T-helper 2 cell treated with Interferon-gamma antibody and Interleukin-4, amounts not matched to agents 100 ng/mL and 5 ng/mL, for 36 hours (primary cell): ENCODE measurements around the gene WDR82. TPM values are rescaled to one million over a fixed set of nuclear protein-coding genes. Genes with fewer than 3 reads are reported as not detected.

ENCODE experiments used
- intact Hi-C: fragments of 100-400 bp; cut with micrococcal nuclease; formaldehyde crosslinking; loops from one replicate; pipeline ENCODE4 v1.15.1; 2023
- total RNA-seq: library from RNA; stranded (reverse); gene quantifications from 2 replicates; pipeline ENCODE4 v1.2.3, GENCODE V29; 2022

The WDR82 gene
- total RNA-seq, 1 donor from 2014 or later, result 129 TPM

DNA sequence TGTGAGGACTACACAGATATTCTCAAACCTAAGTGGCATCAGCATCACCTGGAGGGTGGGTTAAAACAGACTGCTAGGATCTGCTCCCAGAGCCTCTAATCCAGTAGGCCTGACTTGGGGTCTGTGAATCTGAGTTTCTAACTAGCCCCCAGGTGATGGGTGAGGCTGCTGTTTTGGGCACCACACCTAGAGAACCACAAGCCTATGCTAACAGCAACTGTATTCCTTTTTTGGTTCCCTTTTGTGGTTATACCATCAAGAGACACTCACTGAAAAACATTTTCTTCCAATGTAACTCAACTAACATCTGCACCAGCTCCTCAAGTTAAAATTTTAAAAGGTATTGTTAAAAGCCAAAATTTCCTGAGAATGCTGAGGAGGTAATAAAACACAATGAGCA is 16.0 kb downstream of the WDR82 start:
- intact Hi-C loops, result no loop called here

DNA sequence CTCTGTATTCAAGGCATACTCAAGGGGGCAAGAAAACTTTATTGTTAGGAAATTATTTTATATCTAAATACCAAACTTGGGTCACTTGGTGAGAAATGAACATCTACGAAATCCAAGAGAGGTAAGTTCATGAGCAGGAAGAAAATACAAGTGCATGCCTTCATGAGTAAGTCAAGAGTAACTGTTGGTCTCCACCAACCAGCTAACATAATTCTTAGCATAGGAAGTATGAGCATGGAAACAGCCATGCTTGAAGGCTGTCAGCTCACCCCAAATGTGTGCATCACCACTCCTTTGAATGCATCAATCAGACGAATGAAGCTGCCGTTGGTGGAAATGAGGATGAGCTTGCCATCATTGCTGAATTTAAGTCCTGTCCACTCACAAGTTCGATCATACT is 19.0 kb downstream of the WDR82 start:
- intact Hi-C loops, result no loop called here

DNA sequence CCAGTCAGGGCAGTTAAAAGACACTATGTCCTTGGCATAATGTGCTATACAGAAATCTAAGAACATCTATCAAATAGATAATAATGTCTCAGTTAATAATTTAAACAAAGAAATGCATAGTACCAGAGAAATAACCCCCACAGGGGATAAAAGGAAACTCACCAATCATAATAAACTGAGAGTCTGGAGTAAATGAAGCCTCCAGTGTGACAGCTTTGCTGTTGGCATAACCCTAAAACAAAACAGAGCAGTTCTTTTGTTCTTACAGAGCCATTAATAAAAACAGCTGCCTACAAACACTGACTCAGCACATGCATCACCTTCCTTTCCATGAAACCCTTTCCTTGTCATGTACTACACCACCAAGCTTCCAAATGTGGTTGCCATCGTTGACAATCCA is 19.4 kb downstream of the WDR82 start:
- intact Hi-C loops, result no loop called here

DNA sequence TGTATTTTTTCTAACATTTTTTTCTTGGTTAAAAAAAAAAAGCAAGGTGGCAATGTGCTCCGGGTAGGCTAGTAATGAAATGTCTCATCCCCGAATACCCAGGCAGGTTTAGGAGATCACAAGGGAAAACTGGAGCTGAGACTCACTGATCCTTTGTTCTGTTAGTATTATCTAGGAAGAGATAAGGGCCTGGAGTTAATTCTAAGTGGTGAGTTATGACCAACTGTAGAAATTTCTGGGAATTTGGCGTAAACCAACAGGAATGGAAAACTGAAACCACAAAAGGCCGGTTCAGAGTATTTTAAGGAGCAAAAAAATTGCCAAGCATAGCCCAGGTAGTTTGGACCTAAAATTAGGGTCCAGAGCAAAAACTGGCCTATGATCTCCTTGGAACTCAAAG is 20.5 kb downstream of the WDR82 start:
- intact Hi-C loops, result no loop called here

DNA sequence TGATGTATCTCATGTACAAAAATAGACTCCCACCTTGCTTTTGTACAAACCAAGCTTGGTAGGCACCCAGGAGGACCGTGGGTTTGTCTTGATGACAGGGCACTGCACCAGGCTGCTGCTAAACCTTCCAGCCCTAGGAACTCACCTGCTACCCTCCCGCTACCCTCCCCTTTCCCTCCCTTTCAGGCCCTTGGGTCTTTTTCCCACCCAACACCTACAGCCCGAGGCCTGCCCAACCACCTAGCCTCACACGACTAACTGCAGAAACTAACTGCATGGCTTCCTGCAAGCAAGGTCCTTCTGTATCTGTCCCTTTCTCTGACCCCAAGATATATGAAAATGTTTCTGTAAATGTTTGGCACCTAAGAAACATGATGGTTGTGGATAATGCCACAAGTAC is 21.8 kb downstream of the WDR82 start:
- intact Hi-C loops, result no loop called here

DNA sequence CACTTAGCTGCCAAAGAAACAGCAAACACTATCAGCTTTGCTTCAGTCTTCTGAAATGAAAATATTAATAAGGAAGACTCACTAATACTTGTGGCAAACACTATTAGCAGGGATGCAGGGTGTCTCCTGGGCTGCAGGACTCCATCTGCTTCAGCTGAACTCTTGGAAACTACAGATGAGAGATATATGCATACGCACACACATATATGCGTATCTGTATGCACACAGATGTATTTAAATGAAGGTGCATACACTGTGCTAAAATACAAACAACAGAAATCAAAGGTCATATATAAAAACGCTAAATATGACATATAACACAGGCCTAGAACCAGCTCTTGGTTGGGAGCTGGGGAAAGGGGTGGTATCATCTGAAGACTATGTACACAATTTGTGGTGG is 22.3 kb downstream of the WDR82 start:
- intact Hi-C loops, result no loop called here

DNA sequence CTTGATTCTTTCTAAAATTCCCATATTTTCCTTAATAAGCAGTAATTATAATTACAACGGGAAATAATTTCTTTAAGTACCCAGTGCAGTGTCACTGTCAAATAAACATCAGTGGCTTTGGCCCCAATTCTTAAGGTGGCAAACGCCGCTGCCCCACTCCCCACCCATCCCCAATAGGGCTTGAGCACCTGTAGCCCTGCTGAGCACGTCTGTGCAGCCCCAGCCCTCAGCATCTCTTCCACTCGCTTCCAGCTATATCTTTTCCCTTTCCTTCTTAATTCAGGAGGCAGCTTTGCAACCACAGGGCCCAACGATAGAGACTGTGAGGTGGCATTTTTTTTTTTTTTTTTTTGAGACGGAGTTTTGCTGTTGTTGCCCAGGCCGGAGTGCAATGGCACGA is 23.8 kb downstream of the WDR82 start:
- intact Hi-C loops, result no loop called here

DNA sequence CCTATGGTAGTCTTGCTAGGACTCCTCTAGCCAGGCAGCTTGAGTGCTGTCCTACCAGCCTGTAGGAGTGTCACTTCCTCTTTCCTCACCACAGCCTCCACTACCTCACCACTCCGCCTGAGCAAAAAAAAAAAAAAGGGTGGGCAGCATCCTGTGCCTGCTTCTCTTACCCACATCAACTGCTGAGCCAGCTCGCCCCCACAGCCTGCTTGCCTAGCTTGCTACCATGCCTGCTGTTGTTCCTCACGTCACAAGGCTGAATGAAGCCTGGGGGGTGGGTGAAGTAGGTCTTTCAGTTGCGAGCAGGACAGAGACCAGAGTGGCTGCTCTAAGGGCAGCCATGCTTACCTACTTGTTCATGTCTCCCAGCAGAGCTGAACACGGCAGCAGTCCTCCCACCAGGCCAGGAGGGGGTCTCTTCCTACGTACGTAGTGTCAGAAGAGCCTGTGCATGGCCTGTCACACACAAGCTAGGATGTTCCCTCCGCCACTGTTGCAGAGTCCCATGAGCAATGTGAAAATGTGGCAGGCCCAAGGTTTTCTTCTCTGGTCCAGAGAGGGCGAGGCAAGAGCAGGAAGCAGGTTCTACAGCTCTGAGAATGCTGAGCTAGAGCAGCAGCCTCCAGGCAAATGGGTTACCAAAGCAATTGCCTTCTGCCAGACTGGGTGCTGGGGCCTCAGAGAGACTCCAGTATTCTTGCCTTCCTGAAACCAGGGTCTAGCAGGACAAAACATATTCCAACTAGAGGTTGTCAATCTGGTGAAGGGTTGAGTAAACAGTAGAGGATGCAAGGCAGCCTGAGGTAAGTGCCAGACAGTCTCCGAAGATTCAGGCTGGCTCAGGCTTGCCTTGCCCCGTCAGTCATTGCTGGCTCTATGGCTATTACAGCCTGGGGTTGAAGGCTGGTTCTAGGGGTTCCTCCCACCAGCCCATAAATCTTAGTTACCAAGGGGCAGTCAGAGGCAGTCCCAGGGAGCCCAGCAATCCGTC is 24.8 kb downstream of the WDR82 start:
- intact Hi-C loops, result loop anchor here (1.0 kb wide), 3 partner anchors 13 to 25 kb away; partner anchors contain the start of gene WDR82

DNA sequence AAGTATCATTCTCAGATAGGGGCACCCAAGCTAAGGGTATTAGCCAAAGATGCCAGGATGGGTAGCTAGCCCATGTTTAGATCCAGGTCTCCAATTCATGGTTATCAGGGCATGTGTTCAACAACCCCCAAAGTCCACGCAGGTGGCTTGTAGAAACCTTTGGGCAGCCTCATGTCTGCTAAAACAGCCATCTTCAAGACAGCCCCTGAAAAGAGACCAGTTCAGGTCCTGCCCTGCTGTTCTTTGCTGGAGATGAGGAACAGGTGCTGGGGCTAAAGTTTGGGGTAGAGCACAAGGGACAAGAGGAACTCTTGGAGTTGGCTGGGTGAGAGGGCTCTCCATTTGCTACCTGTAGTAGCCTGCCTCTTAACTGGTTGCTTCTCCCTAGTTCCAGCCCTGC is 28.3 kb downstream of the WDR82 start:
- intact Hi-C loops, result no loop called here

DNA sequence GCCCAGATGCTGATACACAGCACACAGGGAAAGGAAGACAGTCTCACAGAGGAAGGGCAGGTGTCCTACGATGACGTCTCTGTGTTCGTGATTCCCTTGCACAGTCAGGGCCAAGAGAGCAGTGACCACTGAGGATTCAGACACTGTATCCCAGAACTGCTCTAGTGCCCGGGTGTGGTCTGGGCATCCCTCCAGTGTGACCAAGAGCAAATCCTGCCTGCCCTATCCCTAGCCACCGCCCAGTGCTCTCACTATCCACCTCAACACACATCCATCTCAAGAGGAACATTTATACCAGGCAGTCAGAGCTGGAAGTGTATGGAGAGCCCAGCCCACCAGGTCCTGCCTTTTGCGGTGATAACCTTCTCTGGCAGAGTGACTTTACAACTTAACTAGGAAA is 28.8 kb downstream of the WDR82 start:
- intact Hi-C loops, result no loop called here

DNA sequence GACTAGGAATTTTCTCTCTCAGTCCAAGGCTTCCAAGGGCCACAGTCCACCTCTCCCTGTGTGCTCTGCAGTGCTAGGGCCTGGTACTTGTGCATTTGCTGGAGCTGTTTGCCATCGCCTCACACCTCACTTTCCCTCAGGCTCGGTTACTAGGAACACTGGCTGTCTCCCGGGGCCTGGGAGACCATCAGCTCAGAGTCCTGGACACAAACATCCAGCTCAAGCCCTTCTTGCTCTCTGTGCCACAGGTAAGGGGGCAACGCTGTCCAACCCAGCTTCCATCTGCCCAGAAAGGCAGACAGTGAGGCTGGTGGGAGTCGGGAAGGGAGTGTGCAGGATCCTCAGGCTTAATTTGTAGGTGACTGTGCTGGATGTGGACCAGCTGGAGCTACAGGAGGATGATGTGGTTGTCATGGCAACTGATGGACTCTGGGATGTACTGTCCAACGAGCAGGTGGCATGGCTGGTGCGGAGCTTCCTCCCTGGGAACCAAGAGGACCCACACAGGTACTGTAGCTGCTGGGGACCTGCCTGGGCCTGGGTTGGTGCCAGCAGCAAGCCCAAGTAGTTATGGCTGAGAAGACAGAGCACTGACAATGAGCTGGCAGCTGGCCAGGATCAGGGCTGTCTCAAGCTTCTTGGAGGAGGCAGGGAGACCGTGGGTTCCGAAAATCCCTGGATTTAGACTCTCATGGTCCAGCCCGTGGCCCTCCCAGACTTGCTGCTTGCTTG is 29.5 kb downstream of the WDR82 start:
- intact Hi-C loops, result no loop called here

DNA sequence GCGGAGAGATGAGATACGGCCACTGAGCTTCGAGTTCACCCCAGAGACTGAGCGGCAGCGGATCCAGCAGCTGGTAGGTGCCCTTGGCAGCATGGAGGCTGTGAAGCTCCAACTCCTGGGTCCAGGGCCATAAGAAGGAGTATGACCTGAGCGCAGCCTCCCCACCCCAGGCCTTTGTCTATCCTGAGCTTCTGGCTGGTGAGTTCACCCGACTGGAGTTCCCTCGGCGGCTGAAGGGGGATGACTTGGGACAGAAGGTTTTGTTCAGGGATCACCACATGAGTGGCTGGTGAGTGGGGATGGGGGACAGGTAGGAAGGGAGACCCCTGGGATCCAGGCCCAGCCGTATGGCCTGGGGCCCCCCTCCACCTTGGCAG is 30.3 kb downstream of the WDR82 start:
- intact Hi-C loops, result no loop called here

DNA sequence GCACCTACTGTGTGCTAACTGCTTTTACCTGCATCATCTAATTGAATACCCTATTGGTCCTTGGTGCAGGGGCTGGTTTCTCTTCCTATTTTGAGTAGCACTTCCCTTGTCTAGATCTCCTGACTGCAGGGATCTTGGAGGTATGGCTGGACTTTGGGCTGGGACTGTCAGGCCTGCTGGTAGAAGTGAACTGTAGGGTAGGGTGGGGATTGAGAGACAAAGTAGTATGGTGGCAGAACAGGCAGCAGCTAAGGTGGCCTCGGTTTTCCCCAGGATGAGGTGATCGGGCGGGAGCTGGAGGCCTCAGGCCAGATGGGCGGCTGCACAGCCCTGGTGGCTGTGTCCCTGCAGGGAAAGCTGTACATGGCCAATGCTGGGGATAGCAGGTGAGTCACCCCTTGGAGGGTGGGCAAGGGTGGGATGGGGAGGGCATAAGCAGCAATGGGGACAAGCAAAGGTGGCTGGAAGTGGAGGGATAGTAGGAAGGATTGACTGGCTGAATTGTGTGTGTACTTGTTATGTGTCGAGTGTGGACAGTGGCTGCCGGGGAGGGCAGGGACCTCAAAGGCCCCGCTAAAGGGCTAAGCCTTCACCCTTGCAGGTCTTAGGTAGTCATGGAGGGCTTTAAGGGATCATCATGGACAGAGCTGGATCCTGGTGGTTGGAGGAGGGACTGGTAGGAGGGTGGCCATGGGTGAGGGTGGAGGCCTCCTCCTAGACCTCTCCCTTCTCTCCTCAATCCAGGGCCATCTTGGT is 30.9 kb downstream of the WDR82 start:
- intact Hi-C loops, result no loop called here

DNA sequence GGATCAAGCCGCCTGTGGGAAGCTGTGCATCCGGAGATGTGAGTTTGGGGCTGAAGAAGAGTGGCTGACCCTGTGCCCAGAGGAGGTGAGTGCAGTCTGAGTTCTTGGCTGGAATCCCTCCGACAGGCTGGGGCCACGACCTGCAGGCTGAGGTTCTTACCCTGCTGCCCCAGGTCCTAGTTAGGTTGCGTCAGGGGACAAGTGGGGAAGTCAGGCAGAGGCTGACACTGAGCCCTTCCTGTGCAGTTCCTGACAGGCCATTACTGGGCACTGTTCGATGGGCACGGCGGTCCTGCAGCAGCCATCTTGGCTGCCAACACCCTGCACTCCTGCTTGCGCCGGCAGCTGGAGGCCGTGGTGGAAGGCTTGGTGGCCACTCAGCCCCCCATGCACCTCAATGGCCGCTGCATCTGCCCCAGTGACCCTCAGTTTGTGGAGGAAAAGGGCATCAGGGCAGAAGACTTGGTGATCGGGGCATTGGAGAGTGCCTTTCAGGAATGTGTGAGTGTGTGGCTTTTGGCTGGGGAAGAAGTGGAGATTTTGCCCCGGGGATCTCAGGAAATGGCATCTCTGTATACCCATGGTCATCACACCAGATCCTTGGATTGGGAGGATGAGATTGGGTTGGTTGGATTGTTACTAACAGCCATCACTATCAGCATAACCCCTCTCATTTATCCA is 31.6 kb downstream of the WDR82 start:
- intact Hi-C loops, result no loop called here

DNA sequence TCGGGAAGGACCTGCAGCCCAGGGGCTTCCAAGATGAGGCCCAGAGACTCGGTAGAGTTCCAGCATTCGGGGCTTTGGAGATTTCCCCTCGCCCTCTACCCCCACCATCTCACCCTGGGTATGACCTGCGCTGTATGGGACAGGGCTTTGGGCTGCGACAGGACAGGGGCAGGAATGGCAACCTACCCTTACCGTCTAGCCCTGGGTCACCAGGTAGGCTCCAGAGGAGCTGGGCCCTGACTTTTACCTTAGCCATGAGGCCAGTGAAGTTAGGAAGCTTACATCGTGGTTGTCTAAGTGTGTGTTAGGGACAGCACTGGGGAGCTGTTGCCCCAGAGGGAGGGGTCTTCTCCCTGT is 32.2 kb downstream of the WDR82 start:
- intact Hi-C loops, result no loop called here

DNA sequence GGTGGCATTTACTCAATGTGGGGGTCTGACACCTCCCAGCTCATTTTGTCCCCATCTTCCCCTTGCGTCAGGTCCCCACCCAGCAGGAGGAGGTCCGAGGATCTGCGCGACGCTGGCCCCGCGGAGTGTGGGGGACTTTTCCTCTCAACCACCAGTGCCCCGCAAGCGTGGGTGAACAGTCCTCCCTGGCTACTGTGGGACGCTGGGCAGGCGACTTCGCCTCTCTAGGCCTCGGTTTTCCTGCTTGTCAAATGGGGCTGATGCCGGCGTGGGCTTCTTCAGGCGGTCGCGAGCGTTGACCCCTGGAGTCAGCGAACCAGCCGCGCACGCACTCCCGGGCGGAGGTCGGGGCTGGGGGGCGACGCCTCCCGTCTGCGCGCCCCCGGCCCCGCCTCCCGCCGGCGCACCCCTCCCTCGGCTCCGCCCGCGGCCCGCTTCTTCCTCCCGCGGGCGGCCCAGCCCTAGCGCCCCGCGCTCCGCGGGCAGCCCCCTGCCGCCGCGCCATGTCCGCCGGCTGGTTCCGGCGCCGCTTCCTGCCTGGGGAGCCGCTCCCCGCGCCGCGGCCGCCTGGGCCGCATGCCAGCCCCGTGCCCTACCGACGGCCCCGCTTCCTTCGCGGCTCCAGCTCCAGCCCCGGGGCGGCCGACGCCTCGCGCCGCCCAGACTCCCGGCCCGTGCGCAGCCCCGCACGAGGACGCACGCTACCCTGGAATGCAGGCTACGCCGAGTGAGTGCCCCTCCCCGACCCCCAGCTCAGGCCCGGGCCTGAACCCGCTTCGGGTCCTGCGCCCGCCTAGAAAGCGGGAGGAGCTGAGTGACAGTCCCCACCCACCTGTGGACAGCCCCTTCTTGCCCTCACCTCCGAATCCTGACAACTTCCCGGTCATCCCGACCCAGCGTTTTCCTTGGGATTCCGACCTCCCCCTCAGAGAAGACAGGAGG is 32.9 kb downstream of the WDR82 start, which contains the start of gene PPM1M:
Gene PPM1M (plus strand): TSS at position 438 of the 942 bp plus-strand sequence. CDS start 66 bp downstream, at position 504.
- intact Hi-C loops, result no loop called here

DNA sequence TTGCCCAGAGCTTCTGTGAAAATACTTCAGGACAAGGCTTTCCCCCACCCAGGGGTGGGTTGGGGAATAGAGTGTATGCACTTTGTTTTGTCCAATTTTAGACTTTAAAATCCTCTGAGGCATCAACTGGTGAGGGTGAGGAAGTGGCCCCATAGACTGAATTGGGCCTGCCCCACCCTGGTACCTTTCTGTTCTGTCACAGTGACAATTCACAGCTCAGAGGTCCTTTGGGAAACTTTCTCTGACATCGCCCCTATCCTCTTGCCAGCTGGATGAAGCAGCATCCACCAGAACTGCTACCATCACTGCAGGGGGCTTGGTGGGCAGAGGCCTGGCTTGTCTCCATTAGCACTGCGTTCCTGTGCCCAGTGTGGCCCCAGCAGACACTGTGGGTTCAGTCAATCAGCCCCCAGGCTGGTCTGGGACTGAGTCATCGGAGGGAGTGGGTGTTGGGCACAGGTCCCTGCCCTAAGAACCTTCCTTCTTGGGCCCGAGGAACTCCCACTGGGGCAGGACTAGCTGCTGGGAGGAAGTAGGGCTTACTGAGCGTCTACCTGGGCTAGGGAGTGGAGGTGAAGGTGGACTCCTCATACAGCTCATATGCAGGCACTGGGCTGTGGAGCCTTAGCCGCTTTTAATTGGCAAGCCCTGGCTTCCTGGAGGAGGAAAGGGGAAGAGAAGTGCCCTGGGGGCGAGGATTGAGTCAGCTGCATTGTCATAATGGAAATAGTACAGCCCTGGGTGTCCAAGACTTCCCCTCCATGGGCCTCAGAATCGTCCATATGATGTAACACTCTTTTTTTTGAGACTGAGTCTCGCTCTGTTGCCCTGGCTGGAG is 34.4 kb downstream of the WDR82 start:
- intact Hi-C loops, result no loop called here

DNA sequence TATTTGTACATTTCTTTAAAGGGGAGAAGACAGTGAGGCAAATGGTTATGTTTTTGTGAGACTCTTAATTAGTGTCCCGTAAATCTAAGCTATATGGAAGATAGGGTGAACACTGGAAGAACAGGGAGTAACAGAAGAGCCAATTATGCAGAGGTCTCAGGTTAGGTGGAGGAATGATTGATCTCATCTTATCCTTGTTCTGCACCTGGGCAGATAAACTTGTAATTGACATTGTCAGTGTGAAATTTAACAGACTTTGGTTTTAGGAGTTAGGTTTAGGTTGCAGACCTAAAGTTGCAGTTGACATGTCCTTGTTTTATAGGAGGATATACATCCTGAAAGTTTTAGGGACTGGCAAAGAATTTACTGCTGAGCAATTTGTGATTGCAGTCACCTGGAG is 36.4 kb downstream of the WDR82 start:
- intact Hi-C loops, result no loop called here

DNA sequence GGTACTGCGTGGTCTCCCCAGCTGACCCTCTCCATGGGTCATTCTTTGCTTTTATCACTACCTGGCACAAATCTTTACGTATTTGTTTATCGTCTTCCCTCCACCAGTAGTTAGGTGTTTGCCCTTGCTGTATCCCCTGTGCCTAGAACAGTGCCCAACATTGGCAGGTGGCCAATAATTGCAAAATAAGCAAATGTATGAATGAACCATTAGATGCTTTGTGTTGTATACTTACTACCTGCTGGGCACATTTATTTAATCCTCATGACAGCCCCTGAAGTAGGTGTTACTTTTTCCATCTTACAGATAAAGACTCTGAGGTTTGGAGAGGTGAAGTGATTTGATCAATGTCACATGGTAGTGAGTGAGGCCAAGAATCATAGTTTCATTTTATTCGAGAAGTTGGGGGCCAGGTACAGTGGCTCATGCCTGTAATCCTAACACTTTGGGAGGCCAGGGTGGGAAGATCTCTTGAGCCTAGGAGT is 37.5 kb downstream of the WDR82 start:
- intact Hi-C loops, result loop anchor here (1.0 kb wide), 1 partner anchor 12 kb away; no protein-coding TSS in a partner anchor
